HL-60 (cell line): ENCODE measurements around the gene MECR.

ENCODE experiments used
- CTCF ChIP-seq: IDR thresholded peaks from one replicate; pipeline ENCODE4 v1.5.1; 2011; ENCODE audit warnings: low read length, control low read depth, inconsistent platforms; ENCODE audit not compliant: insufficient read depth
- POLR2AphosphoS5 ChIP-seq: IDR thresholded peaks from 2 replicates; pipeline ENCODE4 v1.6.1; 2012; ENCODE audit warnings: low read depth
- REST ChIP-seq: IDR thresholded peaks from 2 replicates; pipeline ENCODE4 v1.6.1; 2012; ENCODE audit warnings: low read depth; ENCODE audit not compliant: insufficient replicate concordance
- SPI1 ChIP-seq: IDR thresholded peaks from 2 replicates; pipeline ENCODE4 v1.6.1; 2012; ENCODE audit warnings: low read depth, mild to moderate bottlenecking, borderline replicate concordance

- TF ChIP-seq CTCF: no peak
- TF ChIP-seq SPI1: no peak
- no peak for TF ChIP-seq POLR2AphosphoS5
- no peak for TF ChIP-seq REST
These were observed 19.3 kb upstream of the MECR start for GRCh38 chr1:29249951-29250581.
